Measurements from ENCODE around the gene RNF151. TPM values are rescaled to one million over a fixed set of nuclear protein-coding genes. Genes with fewer than 3 reads are reported as not detected.

The RNF151 gene, protein sequence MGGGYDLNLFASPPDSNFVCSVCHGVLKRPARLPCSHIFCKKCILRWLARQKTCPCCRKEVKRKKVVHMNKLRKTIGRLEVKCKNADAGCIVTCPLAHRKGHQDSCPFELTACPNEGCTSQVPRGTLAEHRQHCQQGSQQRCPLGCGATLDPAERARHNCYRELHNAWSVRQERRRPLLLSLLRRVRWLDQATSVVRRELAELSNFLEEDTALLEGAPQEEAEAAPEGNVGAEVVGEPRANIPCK
- total RNA-seq: under 1 TPM in 1 of 6 donors, not detected in 5; 0.37 TPM

DNA sequence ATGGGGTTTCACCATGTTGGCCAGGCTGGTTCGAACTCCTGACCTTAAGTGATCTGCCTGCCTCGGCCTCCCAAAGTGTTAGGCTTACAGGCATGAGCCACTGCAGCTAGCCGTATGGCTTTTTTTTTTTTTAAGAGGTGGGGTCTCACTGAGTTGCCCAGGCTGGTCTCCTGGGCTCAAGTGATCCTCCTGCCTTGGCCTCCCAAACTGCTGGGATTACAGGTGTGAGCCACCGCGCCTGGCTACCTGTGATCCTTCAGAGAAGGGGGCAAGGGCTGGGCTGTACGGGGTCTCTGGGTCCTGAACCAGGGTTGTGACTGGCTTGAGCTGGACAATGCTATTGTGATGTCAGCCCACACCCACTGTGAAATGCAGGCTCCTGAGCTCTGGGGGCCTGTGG is at the start of gene RNF151:
Gene RNF151, plus strand, starts transcription at position 397 of the 400 bp plus-strand sequence. CDS start 26 bp downstream, outside the sequence.
- peaks cover 18 to 39% (median 27%) of the 10 kb centered on the region in 4 donors for H3K4me1 ChIP-seq
- H3K36me3 ChIP-seq: peaks cover 11 to 26% (median 19%) of the 10 kb centered on the region in 4 donors
- H3K27ac ChIP-seq: peak within 1 kb of the TSS; percentile 98 to 100 (median 98)
- no peak for DNase-seq
- H3K9me3 ChIP-seq: no peaks in the 10 kb centered on the region
- H3K4me3 ChIP-seq: peak within 1 kb of the TSS; percentile 85 to 91 (median 88)
- 96 to 98% methylated on average over 5 to 6 of the region's 6 CpGs for WGBS, 2 donors
- no peaks in the 10 kb centered on the region for H3K27me3 ChIP-seq
- ATAC-seq (ENCODE audit: low FRiP score in 2 of 2): no peak
- TF ChIP-seq POLR2A (IDR thresholded peaks at IDR 0.05): no peak
- no peak for TF ChIP-seq POLR2AphosphoS5 (IDR thresholded peaks at IDR 0.05)
- TF ChIP-seq EP300 (IDR thresholded peaks at IDR 0.05): no peak
- no peak for TF ChIP-seq CTCF (IDR thresholded peaks at IDR 0.05)

DNA sequence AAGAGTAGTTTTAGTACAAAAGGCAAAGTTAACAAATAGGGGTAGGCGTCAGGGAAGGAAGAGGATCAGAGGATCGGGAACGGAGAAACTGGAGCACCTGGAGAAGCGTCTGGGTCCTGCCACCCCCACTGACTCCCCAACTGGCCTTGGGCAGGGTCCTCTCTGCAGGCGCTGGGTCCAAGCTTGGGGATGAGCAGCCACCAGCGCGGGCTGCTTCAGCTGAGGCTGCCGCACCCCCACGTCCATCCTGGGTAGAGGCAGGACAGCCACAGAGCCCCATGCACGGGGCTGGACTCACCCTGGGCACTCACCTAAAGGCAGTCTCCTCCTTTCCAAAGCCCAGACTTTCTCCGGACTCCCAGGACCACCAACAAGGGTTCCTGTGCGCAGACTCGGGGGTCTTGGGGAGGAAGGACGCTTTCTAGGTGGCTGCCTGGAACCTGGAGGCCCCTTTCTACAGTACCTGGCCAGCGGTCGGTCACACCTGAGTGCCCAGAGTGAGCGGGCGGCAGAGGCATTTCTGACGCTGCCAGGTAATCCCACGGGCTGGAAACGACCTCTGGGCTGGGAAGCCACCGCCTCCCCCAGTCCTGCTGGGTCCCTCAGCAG is 49.5 kb upstream of the RNF151 start:
- no peak for DNase-seq
- H3K27ac ChIP-seq: no peak overlapping the region
- peak overlapping the region in 3 of 4 donors; percentile 12 to 20 (median 18) for H3K4me3 ChIP-seq
- H3K4me1 ChIP-seq: peaks cover 5 to 30% (median 20%) of the 10 kb centered on the region in 4 donors
- peaks cover 0 to 36% (median 29%) of the 10 kb centered on the region in 4 donors for H3K27me3 ChIP-seq
- no peaks in the 10 kb centered on the region for H3K36me3 ChIP-seq
- ATAC-seq (ENCODE audit: low FRiP score in 2 of 2): no peak
- TF ChIP-seq POLR2AphosphoS5 (IDR thresholded peaks at IDR 0.05) (no peak), POLR2A (IDR thresholded peaks at IDR 0.05) (no peak), EP300 (IDR thresholded peaks at IDR 0.05) (no peak), CTCF (IDR thresholded peaks at IDR 0.05) (no peak)
- WGBS, 2 donors: 11 to 13% methylated on average over 10 to 21 of the region's 22 CpGs
- H3K9me3 ChIP-seq: no peaks in the 10 kb centered on the region

DNA sequence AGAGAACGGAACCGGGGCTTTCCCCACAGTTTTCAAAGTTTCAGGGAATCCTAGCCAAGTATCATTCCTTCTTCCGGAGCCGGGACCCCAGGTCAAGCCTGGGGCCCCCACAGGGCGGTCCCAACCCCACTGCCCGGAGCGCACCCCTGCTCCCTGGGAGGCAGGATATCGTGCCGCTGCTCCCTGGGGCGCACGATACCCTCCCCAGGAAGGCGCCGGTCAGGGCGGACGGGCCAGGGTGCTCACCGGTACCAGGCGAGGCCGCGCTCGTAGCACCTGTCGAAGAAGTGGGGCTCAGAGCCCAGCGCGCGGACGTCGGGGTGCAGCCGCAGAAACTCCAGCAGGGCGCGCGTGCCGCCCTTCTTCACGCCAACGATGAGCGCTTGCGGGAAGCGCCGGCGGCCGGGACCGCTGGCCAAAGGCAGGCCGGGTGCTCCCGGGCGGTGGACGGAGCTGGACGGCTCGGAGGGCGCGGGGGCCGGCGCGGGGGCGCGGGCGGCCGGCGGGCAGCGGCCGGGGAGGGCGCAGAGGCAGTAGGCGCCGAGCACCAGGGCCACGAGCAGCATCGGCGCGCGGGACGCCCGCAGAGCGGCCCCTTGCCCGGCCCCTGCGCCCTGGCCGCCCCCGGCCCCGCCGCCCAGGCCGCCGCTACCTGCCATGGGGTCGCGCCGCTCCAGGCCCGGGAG is 48.8 kb upstream of the RNF151 start:
- TF ChIP-seq POLR2AphosphoS5 (IDR thresholded peaks at IDR 0.05) (no peak), POLR2A (IDR thresholded peaks at IDR 0.05) (no peak), CTCF (IDR thresholded peaks at IDR 0.05) (no peak), EP300 (IDR thresholded peaks at IDR 0.05) (no peak)
- ATAC-seq (ENCODE audit: low FRiP score in 2 of 2) (no peak), DNase-seq (peak in 1 of 2 donors; percentile 81)

GRCh38 chr16:1918351-1919326 is 48.0 kb upstream of the RNF151 start, which contains the start of gene HS3ST6:
HS3ST6 (minus strand) TSS chr16:1918415; CDS start chr16:1918323, 92 bp downstream.
- H3K27me3 ChIP-seq: peaks cover 0 to 42% (median 29%) of the 10 kb centered on the region in 4 donors
- DNase-seq: peak in 1 of 2 donors; percentile 75
- no peak for TF ChIP-seq POLR2AphosphoS5 (IDR thresholded peaks at IDR 0.05)
- TF ChIP-seq POLR2A (IDR thresholded peaks at IDR 0.05): no peak
- no peak for TF ChIP-seq EP300 (IDR thresholded peaks at IDR 0.05)
- no peak for TF ChIP-seq CTCF (IDR thresholded peaks at IDR 0.05)

More for the DNA sequence above, 48.8 kb upstream of the RNF151 start:
- H3K27ac ChIP-seq: no peak overlapping the region
- peaks cover 5 to 30% (median 20%) of the 10 kb centered on the region in 4 donors for H3K4me1 ChIP-seq
- H3K36me3 ChIP-seq: no peaks in the 10 kb centered on the region
- no peaks in the 10 kb centered on the region for H3K9me3 ChIP-seq
- peaks cover 0 to 36% (median 29%) of the 10 kb centered on the region in 4 donors for H3K27me3 ChIP-seq
- peak overlapping the region in 3 of 4 donors; percentile 12 to 20 (median 18) for H3K4me3 ChIP-seq
- 2 to 10% methylated on average over 2 to 28 of the region's 81 CpGs for WGBS, 2 donors

More at GRCh38 chr16:1918351-1919326, 48.0 kb upstream of the RNF151 start, which contains the start of gene HS3ST6:
- WGBS, 2 donors: 11 to 60% methylated on average over 1 to 27 of the region's 71 CpGs
- Histone ChIP-seq H3K27ac (no peak within 1 kb of the TSS), H3K4me3 (peak within 1 kb of the TSS in 3 of 4 donors; percentile 16 to 20 (median 18)), H3K4me1 (peaks cover 8 to 29% (median 20%) of the 10 kb centered on the region in 4 donors), H3K36me3 (no peaks in the 10 kb centered on the region), H3K9me3 (no peaks in the 10 kb centered on the region)
- ATAC-seq (ENCODE audit: low FRiP score in 2 of 2): no peak
